T1000 (cell line): ENCODE data around the gene NUP205.
"Not testable (repeated sequence)": the region's sequence is repeated elsewhere in the genome, so short reads cannot be mapped to it uniquely, and the experiment has no call there.

Experiments
- DNase-seq: peaks from one replicate; lab custom pipeline; 2025; ENCODE audit warnings: mixed read lengths; lab: John Stamatoyannopoulos, UW

NUP205 gene

DNA sequence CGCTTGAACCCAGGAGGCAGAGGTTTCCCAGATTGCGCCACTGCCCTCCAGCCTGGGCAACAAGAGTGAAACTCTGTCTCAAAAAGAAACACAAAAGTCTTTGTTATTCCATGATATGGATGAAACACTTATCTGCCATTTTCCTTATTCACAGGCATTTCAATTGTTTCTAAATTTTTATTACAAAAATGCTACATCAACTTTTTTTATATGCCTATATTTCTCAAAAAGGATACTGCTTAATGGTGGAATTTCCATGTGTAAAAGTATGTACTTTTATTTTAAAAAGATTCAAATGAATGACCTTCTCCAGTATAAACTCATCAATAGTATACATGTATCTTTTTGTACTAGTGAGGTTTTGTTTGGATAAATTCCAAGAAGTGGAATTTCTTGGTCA, 62.7 kb downstream of the NUP205 start:
- DNase-seq: no peak

DNA sequence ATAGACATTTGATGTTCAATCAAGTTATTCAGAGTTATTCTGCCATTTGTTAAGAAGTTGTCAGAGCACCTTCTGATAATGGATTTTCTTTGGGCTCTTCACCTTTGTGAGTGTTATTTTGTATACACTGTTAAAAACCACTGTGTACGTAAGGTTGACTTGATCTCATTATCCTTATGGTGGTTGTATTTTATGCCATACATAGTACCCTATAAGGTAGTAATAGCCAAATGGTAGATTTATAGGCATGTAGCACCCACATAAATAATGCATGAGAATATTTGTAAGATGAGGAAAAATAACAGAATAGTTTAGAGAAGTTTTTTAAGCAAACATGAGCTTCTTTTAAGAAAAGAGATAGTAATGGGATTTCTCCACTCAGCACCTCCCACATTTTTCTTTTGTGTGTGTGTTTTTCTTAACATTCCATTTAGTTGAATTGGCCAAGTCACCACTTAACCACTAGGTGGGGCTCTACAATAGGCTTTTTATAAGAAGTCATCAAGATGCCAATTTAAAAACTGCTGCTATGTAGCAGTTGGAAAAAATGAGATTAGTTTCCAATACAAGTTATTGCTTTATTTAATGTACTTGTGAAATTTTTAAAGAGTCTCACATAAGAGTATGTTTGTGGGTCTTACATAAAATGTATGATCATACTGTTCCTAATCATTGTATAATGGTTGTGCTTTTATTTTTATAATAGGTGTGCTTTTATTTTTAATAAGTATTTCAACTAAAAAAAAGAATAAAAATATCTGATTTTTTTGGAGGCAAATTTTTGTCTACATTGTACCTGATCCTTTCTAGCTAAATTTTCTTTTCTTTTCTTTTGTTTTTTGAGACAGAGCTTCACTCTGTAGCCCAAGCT, 63.5 kb downstream of the NUP205 start:
- DNase-seq: no peak

DNA sequence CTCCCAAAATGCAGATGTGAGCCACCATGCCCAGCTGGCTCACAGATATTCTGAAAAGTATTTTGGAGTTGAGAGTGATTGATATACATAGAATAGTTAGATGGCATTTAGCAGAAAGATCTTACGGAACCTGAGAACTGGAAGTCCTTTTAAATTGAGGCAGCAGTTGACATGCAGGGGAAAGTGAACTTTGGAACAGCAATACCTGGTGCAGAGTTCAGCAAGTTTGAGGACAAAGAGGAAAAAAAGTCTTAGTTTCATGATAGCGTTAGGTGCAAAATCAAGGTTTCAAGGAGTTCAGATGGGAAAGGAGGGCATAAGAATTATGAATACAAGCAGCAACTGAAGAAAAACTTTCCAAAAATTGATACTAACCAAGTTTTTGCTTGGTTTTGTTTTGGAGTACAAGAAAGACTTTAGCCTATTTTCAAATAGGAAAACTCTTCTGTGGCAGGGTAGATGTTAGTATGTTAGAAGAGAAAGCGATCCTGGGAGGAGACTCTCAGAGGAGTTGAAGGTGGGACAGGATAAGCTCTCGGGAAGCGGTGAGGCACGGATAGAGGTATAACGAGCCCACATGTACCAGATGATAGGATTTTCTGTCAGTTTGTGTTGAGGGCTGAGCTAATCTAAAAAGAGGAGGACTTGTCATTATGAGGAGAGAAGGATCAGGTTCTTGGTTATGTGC, 76.6 kb downstream of the NUP205 start:
- DNase-seq: no peak

DNA sequence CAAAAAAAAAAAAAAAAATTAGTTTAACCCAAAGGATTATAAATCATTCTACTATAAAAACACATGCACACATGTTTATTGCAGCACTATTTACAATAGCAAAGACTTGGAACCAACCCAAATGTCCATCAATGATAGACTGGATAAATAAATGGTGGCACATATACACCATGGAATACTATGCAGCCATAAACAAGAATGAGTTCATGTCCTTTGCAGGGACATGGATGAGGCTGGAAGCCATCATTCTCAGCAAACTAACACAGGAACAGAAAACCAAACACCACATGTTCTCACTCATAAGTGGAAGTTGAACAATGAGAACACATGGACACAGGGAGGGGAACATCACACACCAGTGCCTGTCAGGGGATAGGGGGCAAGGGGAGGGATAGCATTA, 82.0 kb downstream of the NUP205 start:
- DNase-seq: not testable (repeated sequence)

DNA sequence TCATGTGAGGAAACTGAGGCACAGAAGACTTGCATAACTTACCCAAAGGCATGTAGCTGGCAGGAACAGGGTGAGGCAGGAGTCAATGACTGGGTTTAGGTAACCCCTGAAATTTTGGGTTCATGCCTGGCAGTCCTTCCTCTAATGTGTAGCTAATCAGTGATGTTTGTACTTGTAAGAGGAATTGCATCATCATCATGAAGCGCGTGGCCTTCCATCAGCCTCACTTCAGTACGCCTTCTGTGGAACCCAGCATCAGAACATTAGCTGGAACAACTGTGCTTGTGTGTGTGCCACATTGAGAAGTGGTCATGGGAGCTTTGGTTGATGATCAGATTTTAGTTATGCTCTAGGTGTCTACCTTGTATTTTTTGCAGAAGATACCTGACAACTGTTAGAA, 86.4 kb downstream of the NUP205 start:
- no peak for DNase-seq

DNA sequence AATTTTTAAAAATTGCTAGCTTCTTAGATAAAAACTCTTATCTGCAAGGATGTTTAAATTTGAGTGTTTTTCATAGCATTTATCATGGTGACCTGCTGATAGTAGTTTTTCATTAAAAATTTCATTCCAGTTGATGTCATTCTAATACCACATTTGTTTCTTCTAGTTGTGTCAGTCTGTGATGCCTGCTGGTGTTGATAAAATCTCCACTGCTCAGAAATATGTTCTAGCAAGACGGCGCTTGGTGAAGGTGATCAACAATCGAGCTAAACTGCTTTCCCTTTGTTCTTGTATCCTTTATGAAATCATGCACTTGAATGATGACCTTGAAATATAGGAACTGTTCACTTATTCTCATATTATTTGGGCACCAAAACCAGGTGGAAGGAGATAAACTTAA, 87.0 kb downstream of the NUP205 start:
- DNase-seq: no peak

DNA sequence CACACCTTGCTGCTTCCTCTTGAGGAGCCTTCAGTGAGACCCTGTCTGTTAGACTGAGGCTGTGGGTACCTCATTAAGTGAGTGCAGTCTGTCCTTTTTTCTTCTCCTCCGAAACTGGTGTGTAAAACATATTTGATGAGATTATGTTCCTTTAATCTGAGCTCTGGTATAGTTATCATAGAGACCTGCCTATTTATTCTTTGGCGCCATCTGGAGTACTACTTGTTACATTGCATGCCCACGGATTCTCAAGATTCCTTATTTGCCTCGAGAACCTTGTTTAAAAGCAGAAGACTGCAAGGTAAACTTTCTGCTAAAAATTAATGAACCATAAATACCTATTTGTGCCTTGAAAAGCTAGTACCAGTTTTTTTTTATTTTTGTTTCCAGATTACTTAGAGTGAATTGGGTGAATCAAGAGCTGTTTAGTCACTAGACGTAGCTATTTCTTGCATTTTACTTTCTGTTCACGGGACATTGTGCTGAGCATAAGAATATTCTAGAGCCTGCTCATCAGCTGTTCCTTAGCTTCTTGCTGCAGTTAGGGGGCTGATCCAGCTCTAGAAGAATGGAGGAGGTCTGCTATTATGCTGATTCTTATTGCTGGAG, 87.7 kb downstream of the NUP205 start:
- no peak for DNase-seq

DNA sequence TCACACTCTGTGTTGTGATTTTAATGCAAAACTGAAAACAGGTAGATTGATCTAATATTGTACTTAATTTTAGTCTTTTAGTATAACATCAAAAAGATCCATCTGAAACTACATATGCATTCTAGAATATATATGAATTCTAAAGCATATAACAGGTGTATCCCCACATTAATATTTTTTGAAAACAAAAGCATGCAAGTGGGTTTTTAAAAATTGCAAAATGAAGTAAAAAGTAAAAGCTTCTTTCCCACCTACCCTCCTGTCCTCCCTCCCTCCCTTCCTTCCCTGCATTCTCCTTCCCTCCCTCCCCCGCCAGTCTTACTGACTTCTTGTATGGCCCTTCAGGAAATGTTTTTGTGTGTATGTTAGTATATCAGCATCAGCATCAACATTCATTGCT, 90.0 kb downstream of the NUP205 start:
- no peak for DNase-seq

DNA sequence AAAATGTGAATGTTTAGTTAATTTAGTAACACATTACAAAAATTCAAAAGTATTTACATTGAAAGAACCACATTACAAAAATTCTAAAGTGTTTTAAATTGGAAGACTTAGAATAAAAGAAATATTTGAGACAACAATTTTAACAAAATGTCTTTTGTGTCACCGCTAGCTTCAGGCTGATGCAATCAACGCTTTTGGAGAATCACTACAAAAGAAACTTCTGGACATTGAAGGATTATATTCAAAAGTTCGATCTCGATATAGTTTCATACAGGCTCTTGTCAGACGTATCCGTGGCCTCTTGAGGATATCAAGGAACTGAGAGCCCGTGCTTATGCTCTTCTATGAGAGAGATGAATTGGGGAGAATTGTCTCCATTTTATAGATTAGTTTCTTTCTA, 90.5 kb downstream of the NUP205 start:
- DNase-seq: no peak

DNA sequence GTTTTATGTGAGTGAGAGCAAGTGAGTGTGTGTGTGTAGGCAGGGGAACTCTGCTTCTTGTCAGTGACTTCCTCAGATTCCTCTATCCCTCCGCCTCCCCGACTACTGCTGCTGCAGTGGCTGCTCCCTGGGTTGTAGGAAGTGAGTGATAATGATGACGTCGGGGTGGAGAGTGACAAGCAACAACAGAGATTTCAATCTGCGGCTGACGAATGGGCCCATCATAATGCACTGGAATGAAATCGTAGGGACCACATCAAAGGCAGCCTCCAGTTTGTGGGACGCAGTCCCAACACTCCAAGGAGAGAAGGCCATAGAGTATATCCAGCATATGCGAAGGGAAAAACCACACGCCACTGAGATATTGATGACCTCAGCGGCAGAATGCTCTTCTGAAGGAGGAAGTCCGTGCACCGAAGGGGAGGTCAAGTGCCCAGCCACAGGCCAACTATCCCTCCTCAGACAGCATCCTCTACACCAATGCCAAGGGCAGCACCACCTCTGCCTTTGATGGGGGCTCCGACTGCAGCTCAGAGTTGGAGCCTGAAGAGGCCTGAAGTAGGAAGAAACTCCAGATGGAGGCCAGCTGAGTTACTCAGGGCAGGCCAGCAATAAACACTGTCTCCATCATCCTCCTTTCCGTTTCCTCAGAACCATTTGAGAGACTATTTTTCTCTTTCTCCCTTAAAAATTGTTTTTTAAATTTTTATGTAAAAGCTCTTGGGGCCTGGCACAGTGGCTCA, 93.3 kb downstream of the NUP205 start:
- DNase-seq: no peak

DNA sequence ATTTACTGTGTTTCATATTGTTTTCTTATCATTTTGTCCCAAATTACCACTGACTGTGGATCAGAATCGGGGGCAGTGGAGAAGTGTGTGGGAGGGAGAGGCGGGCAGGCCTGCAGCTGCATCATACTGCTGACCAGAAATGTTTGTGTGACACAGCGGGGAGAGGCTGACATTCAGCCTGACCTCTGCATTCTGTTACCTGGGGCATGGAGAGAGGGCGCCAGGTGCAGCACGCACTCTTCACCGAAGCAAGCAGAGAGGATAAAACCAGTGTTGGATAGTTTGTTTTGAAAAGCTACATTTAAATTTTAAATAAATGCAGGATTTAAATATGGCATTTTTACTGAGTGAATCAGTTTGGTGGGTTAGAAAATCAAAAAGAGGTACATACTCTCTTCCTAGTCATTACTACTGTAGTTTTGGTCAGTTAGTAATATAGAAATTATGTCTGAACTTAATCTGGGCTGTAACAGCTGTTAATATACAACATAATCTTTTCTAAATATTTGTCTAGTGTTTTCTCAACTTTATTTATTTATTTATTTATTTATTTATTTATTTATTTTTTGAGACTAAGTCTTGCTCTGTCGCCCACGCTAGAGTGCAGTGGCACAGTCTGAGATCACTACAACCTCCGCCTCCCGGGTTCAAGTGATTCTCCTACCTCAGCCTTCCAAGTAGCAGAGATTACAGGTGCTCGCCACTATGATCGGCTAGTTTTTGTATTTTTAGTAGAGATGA, 95.8 kb downstream of the NUP205 start:
- DNase-seq: no peak

DNA sequence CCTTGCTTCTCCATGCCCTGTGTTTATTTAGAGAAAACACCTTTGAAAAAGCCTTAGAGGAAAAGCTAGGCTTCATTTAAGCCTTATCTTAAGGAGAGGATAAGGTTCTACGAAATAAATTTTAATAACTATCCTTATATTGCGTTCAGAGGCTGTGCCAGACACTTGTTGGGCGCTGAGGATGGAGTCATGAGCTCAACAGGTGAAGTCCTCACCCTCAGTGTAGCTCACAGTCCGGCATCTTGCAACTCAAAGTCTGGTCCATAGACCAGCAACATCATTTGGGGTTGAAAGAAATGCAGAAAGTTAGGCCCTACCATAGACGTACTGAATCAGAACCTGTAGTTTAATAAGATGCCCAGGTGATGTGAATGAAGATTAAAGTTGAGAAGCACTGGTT, 100.8 kb downstream of the NUP205 start:
- DNase-seq: no peak

DNA sequence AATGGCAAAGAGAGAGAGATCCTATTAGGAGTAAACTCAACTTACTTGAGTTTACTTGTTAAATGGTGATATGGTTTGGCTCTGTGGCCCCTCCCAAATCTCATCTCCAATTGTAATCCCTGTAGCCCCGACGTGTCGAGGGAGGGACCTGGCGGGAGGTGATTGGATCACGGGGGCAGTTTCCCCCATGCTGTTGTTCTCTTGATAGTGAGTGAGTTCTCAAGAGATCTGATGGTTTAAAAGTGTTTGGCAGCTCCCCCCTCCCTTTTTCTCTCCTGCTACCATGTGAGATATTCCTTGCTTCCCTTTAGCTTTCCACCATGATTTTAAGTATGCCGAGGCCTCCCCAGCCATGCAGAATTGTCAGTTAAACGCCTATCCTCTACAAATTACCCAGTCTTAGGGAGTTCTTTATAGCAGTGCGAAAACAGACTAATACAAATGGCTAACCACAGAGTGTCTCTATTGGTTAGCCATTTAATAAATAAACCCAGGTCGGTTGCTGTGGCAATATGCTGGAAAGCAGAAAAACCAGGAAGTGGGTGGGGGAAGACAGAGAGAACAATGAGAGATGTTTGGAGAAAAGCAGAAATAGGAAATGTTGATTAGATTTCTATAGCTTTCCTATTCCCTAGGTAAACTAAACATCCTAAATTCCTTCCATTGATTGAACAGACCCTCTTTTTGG, 101.6 kb downstream of the NUP205 start:
- no peak for DNase-seq

DNA sequence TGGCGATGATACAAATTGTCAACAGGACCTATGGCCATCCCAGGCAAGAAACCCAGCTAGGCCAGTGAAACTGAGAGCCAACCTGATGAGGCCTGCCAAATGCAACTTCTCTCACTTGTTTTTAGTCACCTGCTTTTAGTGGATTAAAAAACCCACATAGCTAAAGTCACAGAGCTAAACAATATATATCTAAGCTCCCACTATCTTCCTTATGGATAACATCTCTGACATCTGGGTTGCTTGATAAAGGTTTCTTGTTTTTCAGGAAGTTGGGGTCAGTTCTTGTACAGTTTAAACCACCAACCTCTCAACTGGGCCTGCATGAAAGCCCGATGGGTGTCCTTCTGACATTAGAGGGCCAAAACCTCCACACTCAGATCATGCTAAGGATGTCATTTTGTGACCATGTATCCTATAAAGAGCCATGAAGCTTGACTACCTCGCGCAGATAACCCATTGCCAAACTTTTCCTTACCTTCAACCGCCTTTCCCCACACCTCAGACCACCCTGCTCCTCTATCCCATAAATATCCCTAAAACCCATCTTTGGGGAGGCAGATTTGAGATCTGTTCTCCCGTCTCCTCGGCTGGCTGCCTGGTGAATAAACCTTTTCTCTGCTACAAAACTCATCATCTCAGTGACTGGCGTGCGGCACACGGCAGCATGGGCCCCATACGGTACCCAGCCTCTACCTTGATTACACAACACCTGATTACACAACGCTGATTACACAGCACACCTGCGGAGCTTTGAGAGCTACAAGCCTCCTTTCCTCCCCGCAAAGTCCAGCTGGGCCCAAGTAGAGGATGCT, 103.8 kb downstream of the NUP205 start:
- no peak for DNase-seq

DNA sequence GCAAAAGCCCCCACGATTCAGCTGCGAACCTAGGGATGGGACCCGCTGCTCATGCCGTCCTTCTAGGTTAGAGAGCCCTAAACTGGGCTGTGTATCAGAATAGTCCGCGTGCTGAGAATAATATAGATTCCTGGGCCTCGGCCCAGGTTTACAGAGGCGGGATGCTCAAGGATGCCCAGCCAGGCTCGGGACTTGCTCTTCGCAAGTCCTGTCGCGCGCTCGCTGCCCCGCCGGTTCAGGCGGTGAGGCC, 104.3 kb downstream of the NUP205 start:
- no peak for DNase-seq

DNA sequence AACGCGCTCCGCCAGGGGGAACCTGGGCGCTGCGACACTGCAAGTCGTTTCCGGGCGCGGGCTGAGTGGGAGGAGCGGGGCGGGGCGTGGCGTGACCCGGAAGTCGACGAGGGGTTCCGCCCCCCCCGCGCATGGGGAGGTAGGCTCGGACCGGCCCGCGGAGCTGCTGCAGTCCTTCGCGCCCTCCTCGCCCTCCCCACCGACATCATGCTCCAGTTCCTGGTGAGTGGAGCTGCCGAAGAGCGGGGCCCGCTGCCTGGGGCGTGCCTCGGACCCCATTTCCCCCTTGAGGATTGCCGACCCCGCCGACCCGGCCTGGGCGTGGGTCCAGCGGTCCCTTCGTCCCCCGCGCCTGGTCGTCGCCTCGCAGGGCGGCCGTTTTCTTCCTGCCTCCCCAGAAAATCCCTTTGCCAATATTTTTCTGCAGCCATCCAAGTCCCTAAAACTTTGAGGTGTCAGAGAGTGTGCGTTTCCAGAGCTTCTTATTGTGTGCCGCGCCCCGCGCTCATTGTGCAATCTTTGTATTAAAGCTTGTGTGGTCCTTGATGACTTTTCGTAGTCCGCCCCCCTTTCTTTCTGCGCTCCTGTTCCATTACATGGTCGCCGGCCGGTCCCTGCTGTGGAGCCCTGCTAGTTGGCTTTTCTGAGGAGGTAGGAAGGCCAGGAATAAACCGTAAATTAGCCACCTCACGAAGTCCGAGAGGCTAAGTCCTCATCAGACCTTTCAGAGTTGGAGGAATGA, 104.8 kb downstream of the NUP205 start, which contains the start of gene STMP1:
TSS of gene STMP1 (plus strand) at position 142 of the 742 bp plus-strand sequence.
- peak; percentile 85 for DNase-seq

DNA sequence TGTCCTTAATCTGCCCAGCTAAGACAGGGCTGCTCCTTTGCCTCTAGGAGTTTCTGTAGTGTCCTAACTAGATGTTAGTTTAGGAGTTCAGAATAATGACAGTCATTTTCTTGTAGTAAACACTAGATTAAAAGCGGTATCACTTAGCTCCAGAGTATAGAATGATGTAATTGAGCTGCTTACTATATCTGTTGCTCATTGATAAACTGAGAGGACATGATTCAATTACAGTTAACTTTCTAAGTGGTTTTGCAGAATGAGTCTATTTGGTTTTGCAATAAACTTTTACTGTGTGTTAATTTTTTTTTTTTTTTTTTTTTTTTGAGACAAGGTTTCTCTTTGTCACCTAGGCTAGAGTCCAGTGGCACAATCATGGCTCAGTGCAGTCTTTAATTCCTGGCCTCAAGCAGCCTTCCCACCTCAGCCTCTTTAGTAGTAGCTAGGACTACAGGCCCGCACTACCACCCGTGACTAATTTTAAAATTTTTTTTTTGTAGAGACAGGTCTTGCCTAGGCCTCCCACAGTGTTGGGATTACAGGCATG, 106.4 kb downstream of the NUP205 start:
- DNase-seq: no peak

DNA sequence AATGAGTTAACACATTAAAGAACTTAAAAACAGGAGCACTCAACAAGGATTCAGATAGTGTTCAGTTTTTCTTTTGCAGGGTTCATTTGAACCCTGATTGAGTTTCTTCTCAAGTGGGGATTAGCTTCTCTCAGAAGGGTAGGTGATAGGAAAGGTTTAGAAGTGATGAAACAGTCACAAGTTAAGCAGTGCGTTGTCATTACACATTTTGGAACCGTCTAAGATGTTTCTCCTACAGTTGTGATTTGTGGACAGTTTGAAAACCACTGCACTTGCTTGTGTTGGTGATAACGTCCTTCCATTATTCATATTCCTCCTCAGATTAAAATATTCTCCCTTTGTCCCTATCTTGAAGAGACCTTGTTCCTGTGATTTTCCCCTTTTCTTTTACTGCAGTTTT, 107.3 kb downstream of the NUP205 start:
- no peak for DNase-seq

DNA sequence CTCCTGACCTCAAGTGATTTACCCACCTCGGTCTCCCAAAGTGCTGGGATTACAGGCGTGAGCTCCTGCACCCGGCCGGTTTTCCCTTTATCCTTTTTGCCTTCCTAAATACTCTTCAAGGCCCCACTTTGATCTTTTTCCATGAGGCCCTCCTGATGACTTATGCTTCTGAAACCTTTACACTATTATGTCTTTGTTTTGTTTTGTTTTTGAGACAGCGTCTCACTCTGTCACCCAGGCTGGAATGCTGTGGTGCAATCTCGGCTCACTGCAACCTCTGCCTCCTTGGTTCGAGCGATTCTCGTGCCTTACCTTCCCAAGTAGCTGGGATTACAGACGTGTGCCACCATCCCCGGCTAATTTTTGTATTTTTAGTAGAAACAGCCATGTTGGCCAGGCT, 108.4 kb downstream of the NUP205 start:
- DNase-seq: no peak
